GM10248 (cell line): ENCODE data around the gene FAM118A.

ENCODE experiments used
- CTCF ChIA-PET: fragments of 300-600 bp; sonication (Branson Sonifier 250); formaldehyde crosslinking; extraction: SDS; loops from one replicate; lab custom pipeline; 2021; ENCODE audit warnings: antibody characterized with exemption; lab: Yijun Ruan, JAX
- POLR2A ChIA-PET: fragments of 350-650 bp; sonication (Branson Sonifier 250); formaldehyde crosslinking; extraction: SDS; loops from one replicate; lab custom pipeline; 2020; ENCODE audit warnings: antibody characterized with exemption; lab: Yijun Ruan, JAX
- DNase-seq: peaks from one replicate; pipeline ENCODE4 v3.0.0; 2012; ENCODE audit errors: extremely low spot score
- CTCF ChIP-seq: IDR thresholded peaks from 2 replicates; pipeline ENCODE4 v1.5.1; 2012; ENCODE audit warnings: mild to moderate bottlenecking, low read depth; ENCODE audit errors: extremely low read depth, missing control alignments, control extremely low read depth

The FAM118A gene

GRCh38 chr22:45376703-45377102, 67.0 kb downstream of the FAM118A start:
- POLR2A ChIA-PET, result no interaction called here
- CTCF ChIA-PET, result interaction anchor here (1.4 kb wide), 1 partner anchor 8 kb away, joined by 3 read pairs; no protein-coding TSS in a partner anchor
- DNase-seq, result no peak
- no peak for TF ChIP-seq CTCF

- no peak for TF ChIP-seq CTCF
- CTCF ChIA-PET, result interaction anchor here (1.2 to 1.6 kb wide), 2 partner anchors 9 to 17 kb away, joined by 3 read pairs; no protein-coding TSS in a partner anchor
- POLR2A ChIA-PET, result no interaction called here
- no peak for DNase-seq
Observed at GRCh38 chr22:45381348-45381747, 71.6 kb downstream of the FAM118A start.

- TF ChIP-seq CTCF, result no peak
- DNase-seq, result no peak
- POLR2A ChIA-PET, result no interaction called here
- CTCF ChIA-PET, result interaction anchor here (0.8 to 2.2 kb wide), 3 partner anchors 9 to 24 kb away, joined by 3 to 6 read pairs (median 3); partner anchors contain the start of genes RIBC2 and SMC1B
Observed at GRCh38 chr22:45389546-45389945, 79.8 kb downstream of the FAM118A start.
